Measurements from ENCODE around the gene GLIS1. TPM values are rescaled to one million over a fixed set of nuclear protein-coding genes. Genes with fewer than 3 reads are reported as not detected.

Gene GLIS1
- total RNA-seq, 1 donor from 2014 or later = 0.08 TPM

- DNase-seq (no peak), ATAC-seq (ENCODE audit: poor library complexity) (no peak)
- intact Hi-C loops (cut with DNase I) = no loop called here
These were observed 157.5 kb downstream of the GLIS1 start for GRCh38 chr1:53581476-53581875.

DNA sequence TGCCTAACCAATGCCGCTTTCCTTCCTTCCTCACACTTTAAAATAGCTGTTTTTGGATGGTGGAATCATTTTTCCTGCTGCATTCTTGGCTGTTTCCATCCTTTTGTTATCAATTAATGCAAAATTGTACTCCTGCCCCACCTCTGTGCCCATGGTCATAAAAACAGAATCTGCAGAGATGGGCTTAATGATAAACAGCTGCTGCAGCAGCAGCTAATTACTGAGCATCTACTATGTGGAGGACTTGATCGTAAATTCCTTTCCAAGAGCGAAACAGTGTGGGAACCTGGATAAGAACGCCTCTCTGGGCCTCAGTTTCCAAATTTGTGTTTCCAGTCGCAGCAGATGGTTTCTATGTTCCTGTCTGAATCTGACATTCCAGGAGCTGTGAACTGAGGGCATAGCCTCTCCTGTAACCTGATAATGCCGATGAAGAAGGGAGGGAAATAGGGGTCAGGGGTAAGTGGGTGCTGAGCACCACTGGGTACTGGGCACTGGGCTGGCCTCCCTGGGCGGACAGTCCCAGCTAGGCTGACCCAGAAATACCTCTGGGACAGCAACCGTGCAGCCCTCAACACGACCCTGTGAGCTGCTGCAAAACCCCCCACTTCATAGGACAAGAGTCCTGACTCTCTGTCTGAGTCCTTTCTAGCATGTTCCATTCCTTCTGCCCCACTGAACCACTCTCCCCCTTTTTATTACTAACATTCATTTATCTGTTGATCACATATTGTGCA is 158.1 kb downstream of the GLIS1 start:
- no peak for ATAC-seq (ENCODE audit: poor library complexity)
- intact Hi-C loops (cut with DNase I) = no loop called here

DNA sequence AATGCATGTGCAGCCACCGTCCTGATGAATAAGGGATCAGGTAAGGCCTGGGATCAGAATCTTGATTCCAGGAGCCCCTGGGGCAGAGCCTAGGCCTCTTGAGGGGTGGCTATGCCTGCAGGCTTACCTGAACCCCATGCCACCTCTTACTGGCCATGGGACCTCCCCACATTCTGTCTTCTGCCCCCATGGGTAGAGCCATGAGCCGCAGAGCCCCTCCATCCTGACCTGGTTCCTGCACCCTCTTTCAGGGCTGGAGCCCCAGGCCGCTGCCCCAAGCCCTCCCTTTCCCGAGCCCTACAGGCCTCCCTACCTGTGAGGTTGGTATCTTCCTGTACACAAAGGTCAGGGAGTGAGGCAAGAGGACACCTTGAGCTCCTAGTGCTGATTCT is 159.0 kb downstream of the GLIS1 start:
- intact Hi-C loops (cut with DNase I) = no loop called here
- no peak for ATAC-seq (ENCODE audit: poor library complexity)
- DNase-seq = no peak

More for the DNA sequence above, 158.1 kb downstream of the GLIS1 start:
- no peak for DNase-seq

DNA sequence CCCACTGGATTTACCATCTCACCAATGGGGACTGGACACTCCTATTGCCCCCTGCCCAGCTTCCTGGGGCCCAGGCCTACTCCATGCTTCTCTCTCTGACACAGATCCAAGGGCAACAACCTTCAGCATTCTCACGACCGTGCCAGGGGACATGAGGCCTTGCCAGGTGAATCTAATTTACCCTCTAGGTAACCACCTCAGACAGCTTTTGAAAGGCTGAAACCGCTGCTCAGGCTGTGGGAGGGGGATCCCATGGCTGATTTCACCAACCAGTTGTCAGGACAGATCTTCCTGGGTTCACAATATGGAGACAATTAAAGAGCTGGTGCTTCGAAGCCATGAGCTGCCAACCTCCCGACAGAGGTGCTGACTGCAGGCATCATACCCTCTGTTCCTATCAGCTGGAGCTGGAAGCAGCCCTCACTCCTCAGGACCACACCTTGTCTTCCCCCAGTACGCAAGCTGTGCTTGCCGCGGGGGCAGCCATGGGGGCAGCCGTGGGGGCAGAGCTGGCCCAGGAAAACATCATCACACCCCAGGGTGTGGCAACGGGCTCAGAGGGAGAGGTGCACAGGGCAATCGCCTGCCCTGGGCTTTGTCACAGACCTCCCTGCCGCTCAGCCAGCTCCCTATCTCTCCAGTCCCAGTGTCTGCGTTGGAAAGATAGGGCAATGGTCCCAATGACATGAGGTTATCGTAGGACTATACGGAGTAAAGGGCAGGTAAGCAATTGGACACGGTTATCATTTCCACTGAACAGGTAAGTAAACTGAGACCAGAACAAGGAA is 159.5 kb downstream of the GLIS1 start:
- no peak for ATAC-seq (ENCODE audit: poor library complexity)
- DNase-seq = no peak
- intact Hi-C loops (cut with DNase I) = no loop called here

GRCh38 chr1:53578358-53578757 is 160.6 kb downstream of the GLIS1 start:
- DNase-seq = no peak
- intact Hi-C loops (cut with DNase I) = no loop called here
- no peak for ATAC-seq (ENCODE audit: poor library complexity)

GRCh38 chr1:53577761-53578100 is 161.2 kb downstream of the GLIS1 start:
- intact Hi-C loops (cut with DNase I) = no loop called here
- ATAC-seq (ENCODE audit: poor library complexity) (no peak), DNase-seq (no peak)

GRCh38 chr1:53576866-53577760 is 161.9 kb downstream of the GLIS1 start:
- ATAC-seq (ENCODE audit: poor library complexity) (no peak), DNase-seq (no peak)
- intact Hi-C loops (cut with DNase I) = no loop called here

GRCh38 chr1:53576381-53576801 is 162.6 kb downstream of the GLIS1 start:
- no peak for DNase-seq
- intact Hi-C loops (cut with DNase I) = no loop called here
- ATAC-seq (ENCODE audit: poor library complexity) = no peak

DNA sequence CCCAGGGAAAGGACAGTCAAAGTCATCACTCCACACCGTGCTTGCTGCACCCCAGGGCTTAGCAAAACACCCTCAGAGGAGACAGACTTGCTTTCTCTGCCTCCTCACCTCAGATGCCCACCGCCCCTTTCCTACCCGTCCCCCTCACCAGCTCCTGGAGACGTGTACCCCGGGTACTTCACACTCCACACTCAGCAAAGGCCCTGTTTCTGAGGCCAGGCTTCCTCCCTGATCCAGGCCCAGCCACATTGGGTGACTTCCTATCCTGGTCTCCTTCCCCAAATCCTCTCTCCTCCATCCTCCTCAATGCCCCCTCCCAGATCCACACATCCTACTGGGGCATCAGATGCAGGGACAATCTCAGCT is 163.0 kb downstream of the GLIS1 start:
- DNase-seq = no peak
- no peak for ATAC-seq (ENCODE audit: poor library complexity)
- intact Hi-C loops (cut with DNase I) = no loop called here

GRCh38 chr1:53575141-53575954 is 163.6 kb downstream of the GLIS1 start:
- intact Hi-C loops (cut with DNase I) = no loop called here
- DNase-seq (no peak), ATAC-seq (ENCODE audit: poor library complexity) (no peak)

GRCh38 chr1:53574621-53575020 is 164.3 kb downstream of the GLIS1 start:
- no peak for ATAC-seq (ENCODE audit: poor library complexity)
- intact Hi-C loops (cut with DNase I) = no loop called here

DNA sequence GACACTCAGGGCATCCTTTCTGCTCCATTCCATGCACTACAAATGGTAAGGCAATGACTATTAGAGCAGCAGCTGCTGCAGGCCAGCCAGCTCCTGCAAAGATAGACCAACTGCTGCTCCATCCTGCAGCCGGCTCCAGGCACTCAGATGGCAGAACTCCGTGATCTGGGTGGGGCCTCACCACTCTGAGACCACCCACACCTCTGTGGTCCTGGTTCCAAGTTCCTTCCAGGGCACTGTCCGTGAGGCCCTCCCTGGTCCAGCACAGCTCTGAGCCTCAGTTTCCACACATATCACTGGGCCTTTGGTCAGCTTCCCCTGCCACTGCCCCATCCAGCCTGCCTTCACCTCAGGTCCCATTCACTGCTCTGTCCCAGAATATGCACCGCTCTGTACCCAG is 165.0 kb downstream of the GLIS1 start:
- intact Hi-C loops (cut with DNase I) = no loop called here
- DNase-seq (no peak), ATAC-seq (ENCODE audit: poor library complexity) (no peak)

More at GRCh38 chr1:53574621-53575020, 164.3 kb downstream of the GLIS1 start:
- DNase-seq = no peak

DNA sequence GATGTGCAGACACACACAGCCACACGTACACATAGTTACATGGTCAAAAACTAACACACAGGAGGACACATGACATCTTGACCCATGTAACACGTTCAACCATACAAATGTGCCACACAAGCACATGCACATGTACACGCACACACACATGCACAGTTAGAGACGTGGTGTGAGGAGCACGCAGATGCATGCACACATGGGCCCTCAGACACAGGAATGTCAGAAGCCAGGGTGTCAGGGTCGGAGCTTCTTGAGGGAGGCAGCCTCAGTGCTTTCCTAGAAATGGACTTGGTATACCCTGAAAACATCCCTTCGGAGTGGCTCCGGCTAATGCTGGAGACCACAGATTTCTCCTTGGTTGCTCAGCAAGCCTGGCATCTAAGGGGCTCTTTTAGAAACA is 165.4 kb downstream of the GLIS1 start:
- intact Hi-C loops (cut with DNase I) = no loop called here
- no peak for DNase-seq
- ATAC-seq (ENCODE audit: poor library complexity) = no peak

- no peak for DNase-seq
- intact Hi-C loops (cut with DNase I) = no loop called here
- ATAC-seq (ENCODE audit: poor library complexity) = no peak
These were observed 166.2 kb downstream of the GLIS1 start for GRCh38 chr1:53572815-53573173.

DNA sequence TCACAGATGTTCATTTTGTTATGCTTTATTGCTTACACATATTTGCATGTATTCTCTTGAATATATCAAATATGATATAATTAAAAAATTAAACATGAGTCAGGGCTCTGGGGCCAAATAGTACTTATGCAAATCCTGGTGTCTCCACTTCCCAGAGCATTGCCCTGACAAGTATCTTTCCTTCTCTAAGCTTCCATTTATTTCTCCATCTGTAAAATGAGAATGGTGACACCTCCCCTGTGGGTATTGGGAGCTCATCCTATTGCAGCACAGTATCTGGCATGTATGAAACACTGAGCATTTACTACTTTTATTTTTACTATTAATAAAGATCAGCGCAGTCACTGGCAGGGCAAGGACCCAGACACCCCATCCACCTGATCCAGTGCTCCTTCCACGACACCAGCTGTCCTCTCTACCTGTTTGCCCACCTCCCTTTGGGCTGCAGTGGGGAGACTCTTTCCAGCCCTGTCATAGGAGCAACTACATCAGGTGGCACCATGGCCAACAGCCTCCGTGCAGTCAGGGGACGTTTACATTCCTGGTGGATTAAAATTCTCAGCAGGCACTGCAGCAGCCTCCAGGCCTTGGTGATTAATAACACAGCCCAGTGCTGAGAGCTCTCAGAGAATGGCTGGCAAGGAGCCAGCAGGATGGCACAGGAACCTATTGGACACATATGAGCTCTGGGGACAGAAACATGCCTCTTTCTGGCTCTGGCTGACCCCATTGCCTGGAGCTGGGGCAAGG is 166.7 kb downstream of the GLIS1 start:
- DNase-seq (no peak), ATAC-seq (ENCODE audit: poor library complexity) (peak; percentile 57)
- intact Hi-C loops (cut with DNase I) = no loop called here

GRCh38 chr1:53568540-53568939 is 170.4 kb downstream of the GLIS1 start:
- DNase-seq (no peak), ATAC-seq (ENCODE audit: poor library complexity) (no peak)
- intact Hi-C loops (cut with DNase I) = no loop called here

DNA sequence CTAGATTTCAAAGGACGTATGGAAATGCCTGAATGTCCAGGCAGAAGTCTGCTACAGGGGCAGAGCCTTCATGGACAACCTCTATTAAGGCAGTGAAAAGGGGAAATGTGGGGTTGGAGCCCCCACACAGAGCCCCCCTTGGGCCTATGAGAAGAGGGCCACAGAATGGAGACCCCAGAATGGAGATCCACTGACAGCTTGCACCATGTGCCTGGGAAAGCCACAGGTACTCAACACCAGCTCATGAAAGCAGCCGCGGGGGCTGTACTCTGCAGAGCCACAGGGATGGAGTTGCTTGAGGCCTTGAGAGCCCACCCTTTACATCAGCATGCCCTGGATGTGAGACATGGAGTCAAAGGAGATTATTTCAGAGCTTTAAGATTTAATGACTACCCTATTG is 171.1 kb downstream of the GLIS1 start:
- intact Hi-C loops (cut with DNase I) = no loop called here
- ATAC-seq (ENCODE audit: poor library complexity) (no peak), DNase-seq (no peak)

GRCh38 chr1:53567450-53567849 is 171.5 kb downstream of the GLIS1 start:
- no peak for DNase-seq
- no peak for ATAC-seq (ENCODE audit: poor library complexity)
- intact Hi-C loops (cut with DNase I) = no loop called here
